ENCODE measurements around the gene TSPAN5. TPM values are rescaled to one million over a fixed set of nuclear protein-coding genes. Genes with fewer than 3 reads are reported as not detected.
A peak's percentile ranks its signal among the peaks of the same experiment; 100 is the strongest.

Gene TSPAN5
- polyA plus RNA-seq, 1 donor (not counting 4 experiments of a cell fraction or from before 2014, with no cell fraction given), result 45.5 TPM

- DNase-seq (ENCODE audit: low read depth, low spot score) (no peak), FAIRE-seq (peak; percentile 68)
- no peaks in the 10 kb centered on the region for H4K20me1 ChIP-seq (ENCODE audit: control insufficient read depth, extremely low read depth, insufficient read depth, low read length)
- no peaks in the 10 kb centered on the region for H3K9me1 ChIP-seq (ENCODE audit: control insufficient read depth, extremely low read depth, insufficient read depth, low read length)
- peaks cover 39% of the 10 kb centered on the region for H3K79me2 ChIP-seq (ENCODE audit: control insufficient read depth, insufficient read depth, low read length)
- peaks cover 0 to 1% of the 10 kb centered on the region in 2 experiments for H3K36me3 ChIP-seq (ENCODE audit: control insufficient read depth in 2 of 2, extremely low read depth in 1 of 2, insufficient read depth in 2 of 2, low read length in 2 of 2)
- TF ChIP-seq CTCF (optimal IDR thresholded peaks at IDR 0.05 in 1 of 3, IDR thresholded peaks at IDR 0.05 in 1 of 3, conservative IDR thresholded peaks at IDR 0.05 in 1 of 3; ENCODE audit: extremely low read depth in 1 of 3, insufficient read depth in 2 of 3, low read length in 3 of 3), result no peak
- TF ChIP-seq EZH2 (IDR thresholded peaks at IDR 0.05; ENCODE audit: low read length), result no peak
- H3K27me3 ChIP-seq (ENCODE audit: control insufficient read depth, extremely low read depth, insufficient read depth, low read length), result no peaks in the 10 kb centered on the region
- H3K9ac ChIP-seq (ENCODE audit: control insufficient read depth, extremely low read depth, insufficient read depth, low read length), result no peak overlapping the region
- dilution Hi-C loops (cut with MboI; ENCODE audit: extremely low pct_ligation_motif_present, low sequenced_read_pairs), result no loop called here
- peak overlapping the region; percentile 39 for H3K4me2 ChIP-seq (ENCODE audit: control insufficient read depth, extremely low read depth, insufficient read depth, low read depth, low read length)
- H3K9me3 ChIP-seq (ENCODE audit: control insufficient read depth, low read depth, low read length), result no peaks in the 10 kb centered on the region
- H3K4me3 ChIP-seq (ENCODE audit: control insufficient read depth in 2 of 3, extremely low read depth in 1 of 3, insufficient read depth in 2 of 3, low read depth in 1 of 3, low read length in 3 of 3), result no peak overlapping the region
- H2AFZ ChIP-seq (ENCODE audit: control insufficient read depth, low read length), result no peak overlapping the region
- H3K27ac ChIP-seq (ENCODE audit: control insufficient read depth, insufficient read depth, low read length), result no peak overlapping the region
- H3K4me1 ChIP-seq (ENCODE audit: control insufficient read depth, extremely low read depth, insufficient read depth, low read length), result peaks cover 35% of the 10 kb centered on the region
Observed at GRCh38 chr4:98510757-98511517, 147.5 kb downstream of the TSPAN5 start.

- peak overlapping the region; percentile 39 for H3K4me2 ChIP-seq (ENCODE audit: control insufficient read depth, extremely low read depth, insufficient read depth, low read depth, low read length)
- H3K9me3 ChIP-seq (ENCODE audit: control insufficient read depth, low read depth, low read length), result no peaks in the 10 kb centered on the region
- FAIRE-seq (no peak), DNase-seq (ENCODE audit: low read depth, low spot score) (no peak)
- H3K36me3 ChIP-seq (ENCODE audit: control insufficient read depth in 2 of 2, extremely low read depth in 1 of 2, insufficient read depth in 2 of 2, low read length in 2 of 2), result peaks cover 0 to 1% of the 10 kb centered on the region in 2 experiments
- dilution Hi-C loops (cut with MboI; ENCODE audit: extremely low pct_ligation_motif_present, low sequenced_read_pairs), result no loop called here
- no peak overlapping the region for H2AFZ ChIP-seq (ENCODE audit: control insufficient read depth, low read length)
- peak overlapping the region; percentile 46 for H3K27ac ChIP-seq (ENCODE audit: control insufficient read depth, insufficient read depth, low read length)
- peaks cover 37% of the 10 kb centered on the region for H3K79me2 ChIP-seq (ENCODE audit: control insufficient read depth, insufficient read depth, low read length)
- H3K4me1 ChIP-seq (ENCODE audit: control insufficient read depth, extremely low read depth, insufficient read depth, low read length), result peaks cover 29% of the 10 kb centered on the region
- TF ChIP-seq EZH2 (IDR thresholded peaks at IDR 0.05; ENCODE audit: low read length) (no peak), CTCF (optimal IDR thresholded peaks at IDR 0.05 in 1 of 3, IDR thresholded peaks at IDR 0.05 in 1 of 3, conservative IDR thresholded peaks at IDR 0.05 in 1 of 3; ENCODE audit: extremely low read depth in 1 of 3, insufficient read depth in 2 of 3, low read length in 3 of 3) (no peak)
- no peaks in the 10 kb centered on the region for H4K20me1 ChIP-seq (ENCODE audit: control insufficient read depth, extremely low read depth, insufficient read depth, low read length)
- no peaks in the 10 kb centered on the region for H3K9me1 ChIP-seq (ENCODE audit: control insufficient read depth, extremely low read depth, insufficient read depth, low read length)
- no peaks in the 10 kb centered on the region for H3K27me3 ChIP-seq (ENCODE audit: control insufficient read depth, extremely low read depth, insufficient read depth, low read length)
- no peak overlapping the region for H3K9ac ChIP-seq (ENCODE audit: control insufficient read depth, extremely low read depth, insufficient read depth, low read length)
- H3K4me3 ChIP-seq (ENCODE audit: control insufficient read depth in 2 of 3, extremely low read depth in 1 of 3, insufficient read depth in 2 of 3, low read depth in 1 of 3, low read length in 3 of 3), result no peak overlapping the region
Observed at GRCh38 chr4:98510340-98510739, 148.1 kb downstream of the TSPAN5 start.
